Fibroblast of skin of scalp (primary cell): ENCODE results near the gene MYOF.
"Not testable (repeated sequence)": the region's sequence is repeated elsewhere in the genome, so short reads cannot be mapped to it uniquely, and the experiment has no call there.

Experiments used
- DNase-seq: peaks from one replicate; pipeline ENCODE4 v3.0.0-alpha.2; 2013

MYOF gene

DNA sequence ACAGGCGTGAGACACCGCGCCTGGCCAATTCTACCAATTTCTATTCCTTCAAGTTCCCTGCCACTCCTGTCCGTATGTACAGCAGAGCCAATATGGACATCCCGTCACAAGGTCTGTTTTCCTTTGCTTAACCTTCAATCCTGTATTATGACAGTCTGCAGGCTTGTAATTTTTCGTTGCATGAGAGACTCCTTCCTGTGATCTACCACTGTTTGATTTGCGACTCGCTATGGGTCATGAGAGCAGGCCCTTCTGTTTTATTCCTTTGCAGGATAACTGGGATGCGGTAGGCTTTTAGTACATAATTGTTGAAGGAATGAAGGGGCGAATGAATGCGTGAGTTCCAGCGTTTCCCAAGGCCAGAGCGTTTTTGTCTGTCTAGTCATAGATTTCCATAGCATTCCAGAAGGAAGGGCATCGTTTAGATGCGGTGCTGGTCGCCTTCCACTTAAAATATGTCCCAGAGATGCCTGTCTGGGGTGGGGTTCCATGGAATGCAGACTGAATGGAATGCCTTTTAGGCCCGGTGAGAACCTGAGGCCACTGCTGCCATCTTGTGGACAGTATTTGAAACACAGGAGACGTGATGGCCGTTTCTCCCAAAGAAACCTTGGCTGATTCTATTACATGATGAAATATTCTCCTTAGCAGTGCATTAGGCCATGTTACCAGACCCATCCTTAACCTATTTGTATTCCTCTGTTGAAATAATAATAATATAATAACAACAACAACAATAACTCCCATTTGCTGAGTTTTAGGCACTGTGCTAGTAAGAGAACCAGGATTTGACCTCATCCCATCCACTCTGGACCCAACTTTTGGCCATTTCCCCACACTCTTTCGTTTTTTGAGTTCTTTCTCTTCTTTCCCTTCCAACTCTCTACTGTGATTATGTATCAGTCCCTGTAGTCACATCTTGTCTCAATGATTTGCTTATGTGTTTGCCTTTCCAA is 193.2 kb downstream of the MYOF start:
- DNase-seq: peak; percentile 98

DNA sequence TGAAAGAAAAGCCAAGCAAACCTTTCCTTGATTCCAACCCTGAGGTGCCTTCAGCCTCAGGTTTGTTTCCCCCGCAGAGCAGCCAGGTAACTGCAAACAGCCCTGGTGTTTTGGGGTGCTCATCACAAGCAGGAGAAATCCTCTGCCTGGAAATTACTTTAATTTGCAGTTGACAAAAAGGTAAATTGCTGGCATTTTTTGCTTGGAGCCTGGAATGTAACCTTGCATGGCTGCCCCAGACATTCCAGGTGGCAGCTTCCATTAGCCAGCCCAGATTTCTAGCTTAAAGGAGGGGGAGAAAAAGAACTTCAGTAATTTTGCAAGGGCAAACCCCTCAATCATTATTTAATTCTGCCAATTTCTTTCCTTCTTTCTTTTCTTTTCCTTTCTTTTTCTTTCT is 194.4 kb downstream of the MYOF start:
- no peak for DNase-seq

DNA sequence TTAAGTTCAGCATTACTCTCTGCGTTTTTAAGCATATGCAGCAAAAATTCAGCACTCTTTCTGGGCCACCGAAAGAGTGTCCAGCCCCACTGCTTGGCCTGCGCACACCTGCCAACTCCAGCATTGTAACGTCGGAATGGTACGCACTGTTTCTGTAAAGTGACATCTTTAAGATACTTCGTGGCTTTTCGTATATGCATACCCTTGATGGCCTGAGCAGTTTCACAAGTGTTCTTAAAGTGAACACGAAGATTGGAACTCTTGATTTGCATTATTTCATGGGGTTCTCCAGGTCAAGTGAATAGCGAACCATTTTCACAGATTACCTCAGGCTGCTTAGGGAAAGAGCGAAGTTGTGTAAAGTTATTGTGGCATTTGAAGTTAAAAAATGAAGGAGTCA is 197.9 kb downstream of the MYOF start:
- not testable (repeated sequence) for DNase-seq

DNA sequence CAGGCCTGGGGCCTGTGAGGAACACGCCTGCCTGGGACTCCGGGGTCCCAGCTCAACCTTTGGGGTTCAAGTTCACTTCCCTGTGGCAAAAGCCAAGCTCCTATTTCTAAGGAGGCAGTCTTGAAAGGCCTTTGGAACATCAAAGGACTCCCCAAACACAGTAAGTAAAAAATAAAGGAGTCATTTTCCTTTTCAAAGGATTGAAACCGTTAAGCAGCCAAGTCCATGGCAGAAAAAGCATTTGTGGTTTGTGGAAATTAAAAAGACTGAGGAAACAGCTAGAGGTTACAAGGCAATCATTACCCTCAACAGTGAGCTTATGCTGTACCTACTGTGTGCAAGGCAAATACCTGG is 200.8 kb downstream of the MYOF start:
- no peak for DNase-seq

DNA sequence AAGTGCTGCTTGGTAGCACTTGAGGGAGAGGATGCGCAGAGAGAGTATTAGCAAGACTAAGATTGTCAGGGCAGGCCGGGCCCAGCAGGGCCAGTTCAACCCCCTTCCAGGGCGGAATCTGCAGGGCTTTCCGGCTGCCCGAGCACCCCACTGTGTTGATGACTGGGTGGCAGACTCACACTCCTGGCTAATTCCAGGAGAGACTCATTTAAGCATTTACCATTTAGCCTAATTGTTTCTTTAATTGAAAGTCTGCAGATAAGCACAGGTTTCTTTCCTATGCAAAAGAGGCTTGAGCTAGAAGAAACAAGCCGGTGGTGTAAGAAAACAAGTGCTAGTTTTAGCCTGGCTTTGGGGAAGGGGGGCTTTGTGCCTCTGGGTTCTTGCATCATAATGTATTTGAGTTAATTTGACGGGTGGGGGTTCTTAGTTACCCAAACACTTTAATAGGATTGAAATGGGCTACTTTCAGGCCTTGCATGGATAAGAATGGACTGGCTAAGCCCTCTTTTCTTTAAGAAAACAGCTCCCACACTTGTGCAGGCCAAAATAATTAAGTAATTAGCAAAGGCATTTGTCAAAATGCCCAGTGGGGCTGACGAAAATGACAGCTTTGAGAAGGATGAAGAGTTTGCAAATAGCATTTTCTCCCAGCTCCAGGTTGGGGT is 201.3 kb downstream of the MYOF start:
- no peak for DNase-seq

DNA sequence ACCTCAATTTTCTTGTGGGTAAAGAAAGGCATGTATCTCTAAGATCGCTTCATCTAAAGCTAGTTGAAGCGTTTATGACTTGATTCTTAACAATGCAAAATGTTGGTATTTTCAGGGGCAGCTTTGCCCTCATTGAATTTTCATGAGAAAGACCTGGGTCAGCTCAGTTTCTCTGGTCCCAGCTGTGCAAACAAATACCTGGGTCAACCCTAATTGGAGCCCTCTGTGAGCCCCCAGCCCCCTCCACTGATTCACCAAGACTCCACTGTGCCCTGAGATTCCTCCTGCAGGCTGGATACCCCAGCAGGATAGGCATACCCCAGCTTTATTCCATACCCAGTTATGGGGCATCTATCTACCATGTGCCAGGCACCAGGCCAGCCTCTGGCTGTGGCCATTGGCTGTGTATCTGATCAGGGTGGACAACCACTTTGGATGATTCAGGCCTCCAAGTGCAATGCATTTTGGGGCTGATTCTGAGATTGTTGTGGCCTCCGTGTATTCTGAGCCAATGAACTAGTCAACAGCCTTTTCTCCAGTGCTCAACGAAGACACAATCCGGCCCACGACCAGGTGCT is 201.9 kb downstream of the MYOF start:
- no peak for DNase-seq

DNA sequence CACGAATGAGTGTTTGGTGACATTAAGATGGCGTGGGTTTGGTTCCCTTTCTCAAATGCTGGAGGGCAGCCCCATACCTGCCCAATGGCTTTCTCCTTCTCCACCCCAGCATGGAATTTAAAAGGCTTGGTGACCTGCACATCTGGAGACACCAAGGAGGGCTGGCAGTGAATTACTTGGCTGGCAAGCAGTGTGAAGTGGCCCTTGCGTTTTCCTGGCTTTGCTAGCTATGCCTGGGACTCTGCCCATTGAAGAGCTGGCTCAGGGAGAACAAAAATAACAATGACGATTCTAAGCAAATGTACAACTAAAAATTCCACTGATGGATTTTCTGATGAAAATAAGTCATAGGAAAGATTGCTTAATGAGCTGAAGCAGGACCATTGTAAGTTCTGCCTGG is 204.8 kb downstream of the MYOF start:
- DNase-seq: no peak

DNA sequence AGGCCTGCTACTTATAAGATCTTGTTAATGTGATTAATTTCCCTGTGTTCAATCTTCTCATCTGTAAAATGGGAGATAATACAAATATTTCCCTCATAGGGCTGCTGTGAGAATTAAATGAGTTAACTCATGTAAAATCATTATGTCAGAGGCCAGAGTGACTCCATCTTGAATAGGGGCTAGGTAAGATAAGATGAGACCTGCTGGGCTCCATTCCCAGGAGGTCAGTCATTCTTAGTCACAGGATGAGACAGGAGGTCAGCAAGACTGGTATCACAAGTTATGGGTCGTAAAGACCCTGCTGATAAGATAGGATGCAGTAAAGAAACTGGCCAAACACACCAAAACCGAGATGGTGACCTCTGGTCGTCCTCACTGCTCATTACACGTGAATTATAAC is 207.7 kb downstream of the MYOF start:
- DNase-seq: no peak

DNA sequence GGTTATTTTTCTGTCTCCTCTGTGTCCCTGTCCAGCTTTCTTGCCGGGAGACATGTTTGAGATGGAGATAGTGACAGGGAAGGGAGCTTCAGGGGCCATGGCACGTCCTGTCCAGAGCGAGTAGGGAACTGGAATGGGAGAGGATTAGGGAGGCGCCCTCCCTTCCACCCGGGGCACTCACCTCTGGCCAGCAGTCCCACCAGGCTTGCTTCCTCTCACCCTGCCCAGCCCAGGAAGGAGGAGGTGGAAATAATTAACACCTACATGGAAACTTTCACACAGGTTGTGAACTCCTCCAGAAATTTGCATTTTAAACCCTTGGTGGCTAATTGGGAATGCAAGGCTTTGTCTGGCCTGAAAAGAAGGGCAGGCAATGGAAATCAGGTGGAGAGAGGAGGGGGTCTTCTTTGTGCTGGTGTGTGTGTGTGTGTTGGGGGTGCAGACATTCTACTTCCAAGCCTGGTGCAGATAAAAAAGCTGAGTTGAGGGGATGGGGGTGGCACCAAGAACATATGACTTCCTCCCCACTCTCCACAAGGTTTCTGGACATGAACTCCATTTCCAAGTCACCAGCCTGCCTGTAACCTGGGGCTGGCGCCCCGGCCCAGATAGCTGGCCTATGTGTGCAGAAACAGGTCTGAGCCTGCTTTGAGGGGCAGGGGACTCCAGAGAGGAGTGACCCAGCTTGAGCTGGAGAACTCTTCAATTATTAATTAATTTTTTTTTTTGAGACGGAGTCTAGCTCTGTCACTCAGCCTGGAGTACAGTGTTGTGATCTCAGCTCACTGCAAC is 209.1 kb downstream of the MYOF start:
- no peak for DNase-seq

DNA sequence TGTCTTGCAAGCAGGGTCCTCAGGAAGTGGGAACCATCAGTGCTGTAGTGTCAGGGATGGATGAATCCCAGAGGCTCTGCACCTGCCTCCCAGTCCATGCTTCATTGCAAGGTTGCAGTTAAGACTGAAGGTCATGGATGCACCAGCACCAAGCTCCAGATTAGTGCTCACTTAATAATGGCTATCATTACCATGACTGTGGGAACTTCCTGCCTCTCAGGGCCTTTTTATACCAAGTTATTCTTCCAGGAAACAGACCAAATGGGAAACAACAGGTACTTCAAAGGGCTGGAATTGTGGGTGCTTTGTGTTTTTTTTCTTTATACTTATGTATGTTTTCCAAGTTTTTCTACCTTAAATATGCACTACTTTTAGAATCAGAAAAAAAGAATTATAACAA is 210.8 kb downstream of the MYOF start:
- no peak for DNase-seq

DNA sequence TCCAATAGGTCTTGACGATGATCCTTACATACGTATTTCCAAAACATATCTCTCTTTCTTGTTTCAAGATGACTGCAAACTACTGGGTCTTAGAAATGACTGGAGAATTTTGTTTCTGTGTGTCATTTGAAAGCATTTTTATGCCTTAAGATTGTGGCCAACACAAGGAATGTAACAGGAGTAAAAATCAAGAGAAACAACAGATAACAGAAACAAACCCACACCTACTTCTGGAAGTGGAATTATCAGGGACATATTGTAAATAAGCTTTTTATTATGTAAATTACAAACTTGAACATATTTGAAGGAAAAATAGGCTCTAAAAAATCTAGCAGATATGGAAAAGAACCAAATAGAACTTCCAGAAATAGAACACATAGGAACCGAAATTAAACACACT is 212.9 kb downstream of the MYOF start:
- no peak for DNase-seq

DNA sequence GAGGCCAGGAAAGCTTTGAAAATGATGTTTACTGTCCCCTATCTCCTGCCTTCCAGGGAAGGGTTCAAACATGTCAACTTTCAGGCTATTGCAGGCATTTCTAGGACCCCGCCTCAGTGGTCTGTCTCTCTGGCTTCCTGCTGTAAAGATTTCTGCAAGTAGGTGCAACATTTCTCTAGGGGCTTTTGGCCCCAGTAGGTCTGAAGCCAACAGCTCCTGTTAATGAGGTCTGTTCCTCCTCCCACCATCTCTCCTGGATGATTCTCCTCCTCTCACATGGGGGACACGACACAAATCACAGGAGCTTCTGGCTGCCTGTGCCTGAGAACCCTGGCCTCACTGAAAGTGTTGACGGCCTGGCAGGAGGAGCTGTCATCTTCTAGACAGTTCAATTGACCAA is 214.1 kb downstream of the MYOF start:
- no peak for DNase-seq

DNA sequence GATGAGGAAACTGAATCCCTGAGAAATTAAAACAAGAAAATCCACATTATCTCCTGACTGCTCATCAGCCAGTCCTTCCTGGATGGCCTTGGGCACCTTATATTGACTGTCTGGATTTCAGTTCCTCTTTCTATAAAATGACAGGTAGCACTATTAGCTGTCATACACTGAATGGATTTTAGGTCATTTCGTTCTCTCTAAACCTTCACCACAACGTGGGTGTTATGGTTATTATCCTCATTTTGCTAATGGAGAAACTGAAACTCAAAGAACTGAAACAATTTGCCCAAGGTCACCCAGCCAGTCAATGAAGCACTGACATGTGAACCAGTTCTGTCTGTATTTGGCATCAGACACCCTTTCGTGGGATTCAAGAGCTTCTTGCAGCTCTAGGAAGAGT is 214.6 kb downstream of the MYOF start:
- DNase-seq: no peak

DNA sequence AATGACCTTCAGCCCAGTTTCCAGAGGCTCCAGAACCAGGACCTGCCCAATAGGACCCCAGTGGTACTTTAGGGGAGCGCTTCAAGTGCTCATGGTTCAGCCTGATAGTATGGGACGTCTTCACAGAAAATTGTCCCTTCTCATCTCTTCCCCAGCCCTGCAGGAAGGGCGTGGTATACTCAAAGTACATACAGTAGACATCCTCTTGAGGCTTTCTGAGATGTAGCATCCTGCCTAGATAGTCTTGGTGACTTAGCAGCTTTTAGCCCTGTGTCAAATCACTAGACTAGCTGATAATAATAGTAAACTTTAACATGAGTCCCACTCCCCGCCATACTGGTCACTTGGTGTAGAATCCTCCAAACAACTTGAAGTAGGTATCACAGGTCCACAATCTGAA is 215.3 kb downstream of the MYOF start:
- no peak for DNase-seq

DNA sequence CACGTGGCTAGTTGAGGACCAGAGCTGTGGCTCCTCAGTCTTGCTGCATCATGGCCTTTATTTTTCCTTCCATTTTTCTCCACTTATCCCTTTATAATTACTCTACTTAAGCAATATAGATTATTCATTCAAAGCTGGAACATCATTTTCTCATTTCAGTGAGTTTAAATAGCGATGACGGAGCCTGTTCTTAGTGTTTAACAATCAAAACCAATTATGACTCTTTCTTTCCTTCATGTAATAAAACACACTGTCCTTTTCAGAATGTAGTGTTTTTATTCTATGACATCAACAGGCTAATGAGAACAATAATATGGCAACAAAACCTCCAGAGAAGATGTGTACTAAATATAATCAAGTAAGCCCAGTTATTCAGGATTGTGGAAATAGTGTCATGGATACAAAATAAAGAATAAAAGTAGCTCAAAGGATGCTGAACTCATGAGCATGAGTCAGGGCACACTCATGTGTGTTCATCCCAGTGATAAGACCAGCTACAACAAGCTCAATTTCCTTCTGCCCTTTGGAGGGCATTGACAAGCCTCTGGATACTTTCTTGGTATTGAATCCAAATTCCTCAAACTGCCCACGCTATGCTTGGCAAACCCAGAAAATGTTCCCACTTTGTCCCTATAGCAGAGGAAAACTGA is 220.0 kb downstream of the MYOF start:
- no peak for DNase-seq

DNA sequence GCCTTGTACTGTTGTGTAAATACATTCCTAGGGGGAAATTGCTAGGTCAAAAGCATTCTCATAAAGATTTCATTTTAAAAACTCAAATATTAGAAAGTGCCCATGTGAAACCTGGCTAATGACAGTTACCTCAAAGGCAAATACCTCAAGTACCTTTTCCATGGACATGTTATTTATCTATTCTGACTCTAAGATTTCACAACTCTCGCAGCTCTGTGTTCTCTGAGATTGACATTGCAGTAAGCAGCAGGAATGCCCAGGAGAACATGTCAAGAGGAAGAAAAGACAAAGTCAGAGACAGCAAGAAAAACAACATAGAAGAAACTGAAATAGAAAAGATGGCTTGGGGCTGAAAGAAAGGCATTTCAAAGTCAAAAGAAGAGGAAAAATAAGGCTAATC is 221.0 kb downstream of the MYOF start:
- no peak for DNase-seq

DNA sequence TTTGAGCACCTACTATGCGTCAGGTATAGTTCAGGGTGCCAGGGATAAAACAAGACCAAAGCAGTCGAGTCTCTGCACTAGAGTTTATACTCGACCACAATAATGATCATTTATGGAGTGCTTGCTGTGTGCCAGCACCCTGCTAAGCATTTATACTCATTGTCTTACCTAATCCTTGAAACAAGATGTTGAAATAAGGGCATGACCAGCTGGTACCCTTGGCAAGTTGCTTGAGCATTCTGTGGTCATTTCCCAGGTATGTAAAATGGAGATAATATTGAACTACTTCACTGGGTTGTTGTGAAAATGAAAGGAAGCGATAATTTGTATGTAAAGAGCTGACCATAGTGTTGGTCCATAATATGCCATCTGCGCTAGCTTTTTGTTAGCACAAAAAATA is 223.0 kb downstream of the MYOF start:
- DNase-seq: no peak
